ENCODE data around the gene PDCD11.

Gene PDCD11

GRCh38 chr10:103440416-103440815 is 44.0 kb downstream of the PDCD11 start:
- Histone ChIP-seq H3K4me1 (ENCODE audit: control insufficient read depth, insufficient read depth, low read length, unreplicated experiment) (peaks cover 29% of the 10 kb centered on the region), H2AFZ (ENCODE audit: low read length, unreplicated experiment) (no peak overlapping the region), H3K4me3 (ENCODE audit: low read depth, low read length) (no peak overlapping the region), H3K79me2 (ENCODE audit: control insufficient read depth, insufficient read depth, low read length, unreplicated experiment) (no peaks in the 10 kb centered on the region), H3K27ac (ENCODE audit: low read depth, low read length) (peak overlapping the region; percentile 35; the same call in 1 of the 2 replicates), H3K36me3 (ENCODE audit: insufficient read depth, low read length) (peaks cover 24% of the 10 kb centered on the region; the same call in 1 of the 2 replicates), H3K27me3 (ENCODE audit: insufficient read depth, low read length) (no peaks in the 10 kb centered on the region)

DNA sequence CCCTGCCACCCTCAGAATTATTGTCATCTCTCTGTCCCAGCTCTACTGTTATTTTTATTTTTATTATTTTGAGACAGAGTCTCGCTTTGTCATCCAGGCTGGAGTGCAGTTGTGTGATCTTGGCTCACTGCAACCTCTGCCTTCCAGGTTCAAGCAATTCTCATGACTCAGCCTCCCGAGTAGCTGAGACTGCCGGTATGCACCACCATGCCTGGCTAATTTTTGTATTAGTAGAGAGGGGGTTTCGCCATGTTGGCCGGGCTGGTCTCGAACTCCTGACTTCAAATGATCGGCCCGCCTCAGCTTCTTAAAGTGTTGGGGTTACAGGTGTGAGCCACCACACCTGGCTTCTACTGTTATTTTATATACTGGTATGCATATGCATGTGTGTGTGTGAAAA is 44.8 kb downstream of the PDCD11 start:
- Histone ChIP-seq H3K4me3 (ENCODE audit: low read depth, low read length) (no peak overlapping the region), H2AFZ (ENCODE audit: low read length, unreplicated experiment) (no peak overlapping the region), H3K4me1 (ENCODE audit: control insufficient read depth, insufficient read depth, low read length, unreplicated experiment) (peaks cover 32% of the 10 kb centered on the region), H3K27ac (ENCODE audit: low read depth, low read length) (peak overlapping the region; percentile 58; the same call in 1 of the 2 replicates), H3K36me3 (ENCODE audit: insufficient read depth, low read length) (peaks cover 28% of the 10 kb centered on the region; the same call in 1 of the 2 replicates), H3K27me3 (ENCODE audit: insufficient read depth, low read length) (no peaks in the 10 kb centered on the region), H3K79me2 (ENCODE audit: control insufficient read depth, insufficient read depth, low read length, unreplicated experiment) (no peaks in the 10 kb centered on the region)

- H3K4me1 ChIP-seq (ENCODE audit: control insufficient read depth, insufficient read depth, low read length, unreplicated experiment): peaks cover 36% of the 10 kb centered on the region
- H3K36me3 ChIP-seq (ENCODE audit: insufficient read depth, low read length): peaks cover 28% of the 10 kb centered on the region; the same call in 1 of the 2 replicates
- no peak overlapping the region for H2AFZ ChIP-seq (ENCODE audit: low read length, unreplicated experiment)
- no peak overlapping the region for H3K4me3 ChIP-seq (ENCODE audit: low read depth, low read length)
- H3K27ac ChIP-seq (ENCODE audit: low read depth, low read length): peak overlapping the region; percentile 58; the same call in 1 of the 2 replicates
- no peaks in the 10 kb centered on the region for H3K79me2 ChIP-seq (ENCODE audit: control insufficient read depth, insufficient read depth, low read length, unreplicated experiment)
- no peaks in the 10 kb centered on the region for H3K27me3 ChIP-seq (ENCODE audit: insufficient read depth, low read length)
Measured at GRCh38 chr10:103441611-103442010, 45.2 kb downstream of the PDCD11 start.

- H3K27me3 ChIP-seq (ENCODE audit: insufficient read depth, low read length): no peaks in the 10 kb centered on the region
- no peaks in the 10 kb centered on the region for H3K79me2 ChIP-seq (ENCODE audit: control insufficient read depth, insufficient read depth, low read length, unreplicated experiment)
- peak overlapping the region; percentile 58; the same call in 1 of the 2 replicates for H3K27ac ChIP-seq (ENCODE audit: low read depth, low read length)
- H3K4me3 ChIP-seq (ENCODE audit: low read depth, low read length): no peak overlapping the region
- no peak overlapping the region for H2AFZ ChIP-seq (ENCODE audit: low read length, unreplicated experiment)
- H3K4me1 ChIP-seq (ENCODE audit: control insufficient read depth, insufficient read depth, low read length, unreplicated experiment): peaks cover 39% of the 10 kb centered on the region
- H3K36me3 ChIP-seq (ENCODE audit: insufficient read depth, low read length): peaks cover 28% of the 10 kb centered on the region; the same call in 1 of the 2 replicates
Measured at GRCh38 chr10:103442031-103442461, 45.6 kb downstream of the PDCD11 start.

DNA sequence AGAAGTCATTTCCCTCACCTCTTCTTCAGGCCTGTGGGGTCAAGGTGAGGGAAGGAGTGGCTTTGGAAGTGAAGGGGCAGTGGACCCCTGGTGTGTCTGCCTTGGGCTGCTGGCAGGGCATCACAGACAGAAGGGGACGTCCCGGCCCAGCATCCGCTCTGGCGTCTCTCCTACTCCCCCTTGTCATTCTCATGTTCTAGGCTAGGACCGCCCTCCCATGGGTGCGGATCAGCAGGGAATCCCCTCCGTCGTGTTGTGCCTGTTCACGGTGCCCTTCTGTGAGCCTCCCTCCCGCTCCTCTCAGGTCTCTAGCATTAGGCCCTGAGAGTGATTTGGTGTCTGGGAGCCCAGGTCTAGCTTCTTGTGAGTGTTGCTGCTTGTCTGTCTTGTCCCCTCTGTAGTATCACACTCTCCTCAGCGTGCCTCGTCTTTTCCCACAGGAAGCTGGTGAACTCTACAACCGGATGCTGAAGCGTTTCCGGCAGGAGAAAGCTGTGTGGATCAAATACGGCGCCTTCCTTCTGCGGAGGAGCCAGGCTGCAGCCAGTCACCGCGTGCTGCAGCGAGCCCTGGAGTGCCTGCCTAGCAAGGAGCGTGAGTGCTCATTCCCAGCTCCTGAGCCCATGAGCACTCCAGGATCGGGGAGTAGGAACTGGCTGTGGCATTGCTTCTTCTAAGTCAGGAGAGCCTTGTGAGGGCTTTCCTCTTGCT is 47.2 kb downstream of the PDCD11 start:
- H3K4me3 ChIP-seq (ENCODE audit: low read depth, low read length): no peak overlapping the region
- peaks cover 4% of the 10 kb centered on the region for H3K79me2 ChIP-seq (ENCODE audit: control insufficient read depth, insufficient read depth, low read length, unreplicated experiment)
- no peak overlapping the region for H2AFZ ChIP-seq (ENCODE audit: low read length, unreplicated experiment)
- peaks cover 39% of the 10 kb centered on the region for H3K4me1 ChIP-seq (ENCODE audit: control insufficient read depth, insufficient read depth, low read length, unreplicated experiment)
- no peak overlapping the region for H3K27ac ChIP-seq (ENCODE audit: low read depth, low read length)
- peaks cover 28% of the 10 kb centered on the region; the same call in 1 of the 2 replicates for H3K36me3 ChIP-seq (ENCODE audit: insufficient read depth, low read length)
- no peaks in the 10 kb centered on the region for H3K27me3 ChIP-seq (ENCODE audit: insufficient read depth, low read length)

- Histone ChIP-seq H3K4me1 (ENCODE audit: control insufficient read depth, insufficient read depth, low read length, unreplicated experiment) (peaks cover 45% of the 10 kb centered on the region), H3K36me3 (ENCODE audit: insufficient read depth, low read length) (peaks cover 32% of the 10 kb centered on the region; the same call in 1 of the 2 replicates), H3K4me3 (ENCODE audit: low read depth, low read length) (no peak overlapping the region), H3K79me2 (ENCODE audit: control insufficient read depth, insufficient read depth, low read length, unreplicated experiment) (peaks cover 9% of the 10 kb centered on the region), H3K27ac (ENCODE audit: low read depth, low read length) (no peak overlapping the region), H3K27me3 (ENCODE audit: insufficient read depth, low read length) (no peaks in the 10 kb centered on the region), H2AFZ (ENCODE audit: low read length, unreplicated experiment) (no peak overlapping the region)
Measured at GRCh38 chr10:103444478-103444877, 48.1 kb downstream of the PDCD11 start.

- no peak overlapping the region for H3K4me3 ChIP-seq (ENCODE audit: low read depth, low read length)
- peaks cover 18% of the 10 kb centered on the region for H3K79me2 ChIP-seq (ENCODE audit: control insufficient read depth, insufficient read depth, low read length, unreplicated experiment)
- peaks cover 36% of the 10 kb centered on the region; the same call in 1 of the 2 replicates for H3K36me3 ChIP-seq (ENCODE audit: insufficient read depth, low read length)
- no peaks in the 10 kb centered on the region for H3K27me3 ChIP-seq (ENCODE audit: insufficient read depth, low read length)
- H2AFZ ChIP-seq (ENCODE audit: low read length, unreplicated experiment): no peak overlapping the region
- peaks cover 54% of the 10 kb centered on the region for H3K4me1 ChIP-seq (ENCODE audit: control insufficient read depth, insufficient read depth, low read length, unreplicated experiment)
- H3K27ac ChIP-seq (ENCODE audit: low read depth, low read length): peak overlapping the region; percentile 88
Measured at GRCh38 chr10:103445366-103445765, 48.9 kb downstream of the PDCD11 start.

DNA sequence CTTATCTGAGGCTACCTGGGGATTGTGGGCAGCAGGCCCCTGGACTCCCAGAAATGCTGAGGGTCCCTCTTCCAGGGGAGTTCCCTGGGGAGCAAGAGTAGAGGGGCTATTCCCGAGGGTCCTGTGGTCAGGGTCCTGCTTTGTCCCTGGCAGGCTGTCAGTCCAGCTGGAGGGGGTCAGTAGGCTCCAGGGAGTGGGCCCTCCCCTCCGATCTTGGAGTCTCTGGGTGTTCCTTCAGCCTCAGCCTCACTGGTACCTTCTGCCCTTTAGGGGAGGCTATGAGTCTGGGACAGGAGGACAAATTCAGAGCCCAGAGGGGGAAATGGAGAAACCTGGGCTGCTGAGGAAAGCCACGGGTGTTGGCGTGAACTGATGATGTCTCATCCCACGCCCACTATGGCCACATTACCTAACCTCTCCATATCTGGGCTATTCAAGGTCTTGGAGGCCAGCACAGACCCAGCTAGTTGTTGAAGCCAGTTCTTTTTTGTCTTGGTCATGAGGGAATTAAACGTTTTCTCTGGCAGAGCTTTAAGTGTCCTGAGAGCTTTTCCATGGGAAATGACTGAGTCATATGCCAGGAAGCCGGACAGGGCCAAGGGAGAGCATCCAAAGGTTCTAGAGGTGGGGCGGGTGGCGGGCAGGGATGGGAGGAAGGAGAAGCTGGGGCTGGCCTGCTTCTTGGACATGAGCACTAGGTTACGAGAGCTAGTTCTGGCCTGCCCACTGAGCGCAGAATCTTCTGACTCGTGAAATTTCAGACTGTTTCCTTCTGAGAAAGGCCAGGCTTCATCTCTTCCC is 49.5 kb downstream of the PDCD11 start:
- Histone ChIP-seq H3K79me2 (ENCODE audit: control insufficient read depth, insufficient read depth, low read length, unreplicated experiment) (peaks cover 22% of the 10 kb centered on the region), H3K36me3 (ENCODE audit: insufficient read depth, low read length) (peaks cover 32% of the 10 kb centered on the region; the same call in 1 of the 2 replicates)

DNA sequence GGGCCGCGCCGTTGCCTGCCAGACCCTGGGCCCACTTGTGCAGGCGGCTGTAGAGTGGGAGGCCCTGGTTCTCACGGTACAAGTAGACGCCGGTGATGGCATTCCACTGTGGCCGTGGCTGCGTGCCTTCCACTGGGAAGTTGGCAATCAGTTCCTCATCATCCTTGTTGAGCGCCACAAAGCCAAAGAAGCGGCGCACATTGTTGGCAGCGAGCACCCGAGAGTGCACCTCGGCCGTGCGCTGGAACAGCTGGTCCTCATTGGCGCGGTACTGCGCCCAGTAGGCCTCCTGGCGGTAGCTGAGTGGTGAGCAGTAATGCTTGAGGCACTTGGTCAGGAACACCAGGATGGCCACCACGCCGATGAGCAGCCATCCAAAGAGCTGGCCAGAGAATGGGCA is 50.8 kb downstream of the PDCD11 start:
- no peak overlapping the region for H2AFZ ChIP-seq (ENCODE audit: low read length, unreplicated experiment)
- peaks cover 31% of the 10 kb centered on the region; the same call in 1 of the 2 replicates for H3K36me3 ChIP-seq (ENCODE audit: insufficient read depth, low read length)
- no peak overlapping the region for H3K27ac ChIP-seq (ENCODE audit: low read depth, low read length)

More for the DNA sequence above, 49.5 kb downstream of the PDCD11 start:
- peak overlapping the region; percentile 88 for H3K27ac ChIP-seq (ENCODE audit: low read depth, low read length)
- H3K27me3 ChIP-seq (ENCODE audit: insufficient read depth, low read length): no peaks in the 10 kb centered on the region
- H3K4me1 ChIP-seq (ENCODE audit: control insufficient read depth, insufficient read depth, low read length, unreplicated experiment): peaks cover 56% of the 10 kb centered on the region
- H2AFZ ChIP-seq (ENCODE audit: low read length, unreplicated experiment): no peak overlapping the region
- no peak overlapping the region for H3K4me3 ChIP-seq (ENCODE audit: low read depth, low read length)

DNA sequence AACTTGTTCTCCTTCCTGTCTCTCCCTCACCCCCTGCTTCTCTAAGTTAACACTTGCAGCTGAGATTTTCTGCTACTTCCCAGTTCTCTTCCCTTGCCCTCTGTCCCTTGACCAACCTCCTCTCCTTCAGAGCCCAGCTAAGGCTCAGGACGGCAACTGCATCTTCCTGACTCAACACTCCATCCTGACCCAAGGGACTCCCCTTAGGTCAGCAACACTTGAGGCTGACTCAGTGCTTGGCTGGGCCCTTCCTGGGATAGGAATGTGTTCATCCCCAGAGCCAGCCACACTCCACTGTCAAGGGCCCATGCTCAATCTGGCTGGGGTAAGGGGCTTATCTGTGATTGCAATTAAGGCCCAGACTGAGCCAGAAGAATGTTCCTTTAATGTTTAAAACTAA is 52.3 kb downstream of the PDCD11 start:
- peaks cover 44% of the 10 kb centered on the region for H3K4me1 ChIP-seq (ENCODE audit: control insufficient read depth, insufficient read depth, low read length, unreplicated experiment)
- H2AFZ ChIP-seq (ENCODE audit: low read length, unreplicated experiment): no peak overlapping the region
- no peaks in the 10 kb centered on the region for H3K27me3 ChIP-seq (ENCODE audit: insufficient read depth, low read length)
- H3K4me3 ChIP-seq (ENCODE audit: low read depth, low read length): peak overlapping the region; percentile 42; the same call in 1 of the 2 replicates
- H3K36me3 ChIP-seq (ENCODE audit: insufficient read depth, low read length): peaks cover 27% of the 10 kb centered on the region; the same call in 1 of the 2 replicates
- H3K27ac ChIP-seq (ENCODE audit: low read depth, low read length): peak overlapping the region; percentile 75
- H3K79me2 ChIP-seq (ENCODE audit: control insufficient read depth, insufficient read depth, low read length, unreplicated experiment): peaks cover 22% of the 10 kb centered on the region

More for the DNA sequence above, 50.8 kb downstream of the PDCD11 start:
- Histone ChIP-seq H3K4me3 (ENCODE audit: low read depth, low read length) (no peak overlapping the region), H3K4me1 (ENCODE audit: control insufficient read depth, insufficient read depth, low read length, unreplicated experiment) (peaks cover 43% of the 10 kb centered on the region), H3K27me3 (ENCODE audit: insufficient read depth, low read length) (no peaks in the 10 kb centered on the region), H3K79me2 (ENCODE audit: control insufficient read depth, insufficient read depth, low read length, unreplicated experiment) (peaks cover 22% of the 10 kb centered on the region)
